ENCODE results near the gene GLDN. TPM values are rescaled to one million over a fixed set of nuclear protein-coding genes. Genes with fewer than 3 reads are reported as not detected.

GLDN gene
- polyA plus RNA-seq, 1 experiment: 0.21 TPM

GRCh38 chr15:51387699-51388041, 46.2 kb downstream of the GLDN start:
- Histone ChIP-seq H3K27me3 (ENCODE audit: control insufficient read depth, insufficient read depth, low read length) (peaks cover 2% of the 10 kb centered on the region; the same call in 1 of the 2 replicates), H3K4me3 (ENCODE audit: low read depth, low read length) (no peak overlapping the region), H3K36me3 (ENCODE audit: control insufficient read depth, insufficient read depth, low read length) (no peaks in the 10 kb centered on the region)
- TF ChIP-seq CTCF (IDR thresholded peaks at IDR 0.05; ENCODE audit: insufficient read depth, low read depth, low read length): no peak
- ChIA-PET CTCF (interaction anchor here (0.7 to 4.2 kb wide), 4 partner anchors 15 to 226 kb away, joined by 3 to 35 read pairs (median 10); no protein-coding TSS in a partner anchor), POLR2A (no interaction called here)
- DNase-seq (ENCODE audit: low read depth): no peak

GRCh38 chr15:51388726-51389125, 47.3 kb downstream of the GLDN start:
- H3K36me3 ChIP-seq (ENCODE audit: control insufficient read depth, insufficient read depth, low read length): no peaks in the 10 kb centered on the region
- TF ChIP-seq CTCF (IDR thresholded peaks at IDR 0.05; ENCODE audit: insufficient read depth, low read depth, low read length): no peak
- H3K4me3 ChIP-seq (ENCODE audit: low read depth, low read length): no peak overlapping the region
- no peak for DNase-seq (ENCODE audit: low read depth)
- ChIA-PET CTCF (interaction anchor here (0.9 to 4.2 kb wide), 7 partner anchors 10 to 225 kb away, joined by 3 to 35 read pairs (median 6); no protein-coding TSS in a partner anchor), POLR2A (no interaction called here)
- no peaks in the 10 kb centered on the region; the same call in 1 of the 2 replicates for H3K27me3 ChIP-seq (ENCODE audit: control insufficient read depth, insufficient read depth, low read length)

DNA sequence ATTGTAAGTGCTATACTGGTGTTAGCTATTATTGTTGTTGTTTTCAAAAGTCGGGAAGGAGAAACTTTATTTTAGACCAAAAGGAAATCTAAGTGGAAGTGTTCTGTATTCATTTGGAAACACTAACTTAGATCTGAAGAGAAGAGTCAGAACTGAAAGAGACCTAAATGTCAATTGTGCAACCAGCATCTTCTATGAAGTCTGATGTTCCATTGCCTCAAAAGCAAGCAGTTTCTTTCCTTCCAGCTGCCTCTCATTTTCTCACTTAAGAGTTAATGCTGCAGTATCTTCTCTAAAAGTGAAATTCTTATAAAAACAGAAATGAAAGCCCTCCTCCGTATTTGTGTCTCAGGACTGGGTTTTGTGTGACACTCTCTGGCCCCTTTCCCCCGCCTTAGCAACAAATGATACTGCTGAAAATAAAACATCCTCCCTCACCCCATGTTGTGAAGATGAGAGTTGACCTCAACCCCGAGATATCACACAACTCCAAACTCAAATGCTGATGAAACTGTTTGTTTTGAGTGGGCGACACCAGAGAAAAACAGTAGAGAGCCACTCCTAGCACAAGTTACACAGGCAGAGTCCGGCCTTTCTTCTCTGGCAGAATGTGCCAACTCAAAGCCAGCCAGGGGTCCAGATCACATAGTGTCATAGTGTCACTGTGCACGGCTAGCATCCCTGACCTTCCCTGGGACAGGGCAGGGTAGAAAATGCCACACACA, 48.9 kb downstream of the GLDN start:
- no peaks in the 10 kb centered on the region for H3K36me3 ChIP-seq (ENCODE audit: control insufficient read depth, insufficient read depth, low read length)
- no peaks in the 10 kb centered on the region; the same call in 1 of the 2 replicates for H3K27me3 ChIP-seq (ENCODE audit: control insufficient read depth, insufficient read depth, low read length)
- ChIA-PET CTCF (interaction anchor here (1.1 to 4.2 kb wide), 7 partner anchors 8 to 228 kb away, joined by 3 to 35 read pairs (median 9); no protein-coding TSS in a partner anchor), POLR2A (no interaction called here)
- DNase-seq (ENCODE audit: low read depth): no peak
- TF ChIP-seq CTCF (IDR thresholded peaks at IDR 0.05; ENCODE audit: insufficient read depth, low read depth, low read length): no peak
- H3K4me3 ChIP-seq (ENCODE audit: low read depth, low read length): no peak overlapping the region

DNA sequence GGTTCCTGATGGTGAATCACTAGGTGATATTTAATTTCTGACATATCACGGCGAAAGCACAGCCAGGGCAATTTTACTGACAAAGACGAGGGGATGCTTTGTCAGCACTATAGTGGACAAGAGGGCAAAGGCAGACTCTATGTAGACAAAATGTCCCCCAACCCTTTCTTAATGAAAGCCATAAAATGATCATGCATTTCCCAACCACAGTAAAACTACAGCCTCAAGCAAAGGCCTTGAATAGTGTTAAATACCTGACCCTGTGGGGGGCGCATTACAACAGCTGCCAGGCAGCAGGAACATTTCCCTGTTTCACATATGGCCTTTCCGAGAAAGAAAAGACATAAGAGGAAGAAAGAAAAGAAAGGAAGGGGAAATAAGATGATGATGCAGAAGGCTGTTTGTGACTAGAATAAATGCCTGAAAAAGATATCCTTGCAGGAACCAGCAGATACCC, 49.5 kb downstream of the GLDN start:
- ChIA-PET POLR2A (no interaction called here), CTCF (interaction anchor here (1.0 to 3.9 kb wide), 4 partner anchors 8 to 110 kb away, joined by 4 to 17 read pairs (median 12); no protein-coding TSS in a partner anchor)
- H3K36me3 ChIP-seq (ENCODE audit: control insufficient read depth, insufficient read depth, low read length): no peaks in the 10 kb centered on the region
- no peak overlapping the region for H3K4me3 ChIP-seq (ENCODE audit: low read depth, low read length)
- DNase-seq (ENCODE audit: low read depth): no peak
- TF ChIP-seq CTCF (IDR thresholded peaks at IDR 0.05; ENCODE audit: insufficient read depth, low read depth, low read length): no peak
- H3K27me3 ChIP-seq (ENCODE audit: control insufficient read depth, insufficient read depth, low read length): no peaks in the 10 kb centered on the region; the same call in 1 of the 2 replicates

DNA sequence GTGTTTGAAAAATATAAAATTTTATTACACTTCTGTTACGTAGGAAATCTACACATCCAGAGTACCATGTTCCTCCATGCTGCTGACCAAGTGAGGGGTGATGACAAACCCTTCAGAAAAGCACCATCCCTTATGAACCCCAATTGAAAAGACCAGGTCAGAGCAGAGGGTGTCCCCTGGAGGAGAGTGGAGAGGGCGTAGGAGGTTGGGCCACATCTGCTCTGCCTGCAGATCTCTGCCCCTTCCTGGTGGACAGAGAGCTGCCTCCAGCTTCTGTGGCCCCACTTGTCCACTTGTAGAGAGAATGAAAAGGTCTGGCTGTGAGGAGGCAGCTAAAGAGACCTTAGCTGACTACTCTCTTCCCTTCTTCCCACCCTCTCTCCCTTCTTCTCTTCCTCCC, 55.5 kb downstream of the GLDN start:
- Histone ChIP-seq H3K27me3 (ENCODE audit: control insufficient read depth, insufficient read depth, low read length) (peaks cover 8% of the 10 kb centered on the region), H3K36me3 (ENCODE audit: control insufficient read depth, insufficient read depth, low read length) (no peaks in the 10 kb centered on the region), H3K4me3 (ENCODE audit: low read depth, low read length) (no peak overlapping the region)
- ChIA-PET POLR2A (no interaction called here), CTCF (interaction anchor here (1.0 to 10.0 kb wide), 4 partner anchors 14 to 234 kb away, joined by 3 to 110 read pairs (median 4); no protein-coding TSS in a partner anchor)
- DNase-seq (ENCODE audit: low read depth): no peak
- TF ChIP-seq CTCF (IDR thresholded peaks at IDR 0.05; ENCODE audit: insufficient read depth, low read depth, low read length): no peak
